ENCODE measurements around the gene ACTBL2. TPM values are rescaled to one million over a fixed set of nuclear protein-coding genes. Genes with fewer than 3 reads are reported as not detected.

Gene ACTBL2
- total RNA-seq, 2 donors from 2014 or later = not detected

- no peak overlapping the region for H3K27ac ChIP-seq
- H3K27me3 ChIP-seq (replicated peaks; ENCODE audit: insufficient read depth) = no peaks in the 10 kb centered on the region
- intact Hi-C loops (cut with DNase I) = no loop called here
- no peak overlapping the region for H3K4me3 ChIP-seq
- DNase-seq (ENCODE audit: low spot score) = no peak
- H3K36me3 ChIP-seq = no peaks in the 10 kb centered on the region
- no peaks in the 10 kb centered on the region for H3K9me3 ChIP-seq
- TF ChIP-seq CTCF (IDR thresholded peaks at IDR 0.05) = no peak
- TF ChIP-seq POLR2AphosphoS5 (IDR thresholded peaks at IDR 0.05) = no peak
- TF ChIP-seq POLR2A (IDR thresholded peaks at IDR 0.05) = no peak
- H3K4me1 ChIP-seq (replicated peaks) = no peaks in the 10 kb centered on the region
- WGBS = 36% methylated on average over 1 of the region's 1 CpG
These were observed 34.6 kb upstream of the ACTBL2 start for GRCh38 chr5:57517250-57517649.

- H3K27me3 ChIP-seq (replicated peaks; ENCODE audit: insufficient read depth) = no peaks in the 10 kb centered on the region
- H3K4me1 ChIP-seq (replicated peaks) = no peaks in the 10 kb centered on the region
- no peaks in the 10 kb centered on the region for H3K36me3 ChIP-seq
- no peak overlapping the region for H3K4me3 ChIP-seq
- no peaks in the 10 kb centered on the region for H3K9me3 ChIP-seq
- no peak for DNase-seq (ENCODE audit: low spot score)
- intact Hi-C loops (cut with DNase I) = no loop called here
- H3K27ac ChIP-seq = no peak overlapping the region
- 99% methylated on average over 2 of the region's 2 CpGs for WGBS
- no peak for TF ChIP-seq CTCF (IDR thresholded peaks at IDR 0.05)
- no peak for TF ChIP-seq POLR2AphosphoS5 (IDR thresholded peaks at IDR 0.05)
- TF ChIP-seq POLR2A (IDR thresholded peaks at IDR 0.05) = no peak
These were observed 31.2 kb upstream of the ACTBL2 start for GRCh38 chr5:57513785-57514184.

GRCh38 chr5:57511321-57511720, 28.7 kb upstream of the ACTBL2 start:
- Histone ChIP-seq H3K9me3 (no peaks in the 10 kb centered on the region), H3K27me3 (replicated peaks; ENCODE audit: insufficient read depth) (no peaks in the 10 kb centered on the region), H3K4me1 (replicated peaks) (no peaks in the 10 kb centered on the region), H3K36me3 (no peaks in the 10 kb centered on the region), H3K4me3 (no peak overlapping the region), H3K27ac (no peak overlapping the region)
- DNase-seq (ENCODE audit: low spot score) = no peak
- TF ChIP-seq POLR2AphosphoS5 (IDR thresholded peaks at IDR 0.05) = no peak
- no peak for TF ChIP-seq POLR2A (IDR thresholded peaks at IDR 0.05)
- no peak for TF ChIP-seq CTCF (IDR thresholded peaks at IDR 0.05)
- intact Hi-C loops (cut with DNase I) = no loop called here
- 90% methylated on average over 1 of the region's 1 CpG for WGBS

- no peak for TF ChIP-seq CTCF (IDR thresholded peaks at IDR 0.05)
- no peak for TF ChIP-seq POLR2AphosphoS5 (IDR thresholded peaks at IDR 0.05)
- TF ChIP-seq POLR2A (IDR thresholded peaks at IDR 0.05) = no peak
- Histone ChIP-seq H3K27me3 (replicated peaks; ENCODE audit: insufficient read depth) (no peaks in the 10 kb centered on the region), H3K27ac (no peak overlapping the region), H3K9me3 (no peaks in the 10 kb centered on the region), H3K4me3 (no peak overlapping the region), H3K36me3 (no peaks in the 10 kb centered on the region), H3K4me1 (replicated peaks) (no peaks in the 10 kb centered on the region)
- intact Hi-C loops (cut with DNase I) = no loop called here
- 76% methylated on average over 3 of the region's 3 CpGs for WGBS
- DNase-seq (ENCODE audit: low spot score) = no peak
These were observed 27.1 kb upstream of the ACTBL2 start for GRCh38 chr5:57509501-57510260.

GRCh38 chr5:57508211-57508610, 25.6 kb upstream of the ACTBL2 start:
- Histone ChIP-seq H3K36me3 (no peaks in the 10 kb centered on the region), H3K27ac (no peak overlapping the region), H3K27me3 (replicated peaks; ENCODE audit: insufficient read depth) (no peaks in the 10 kb centered on the region), H3K4me1 (replicated peaks) (no peaks in the 10 kb centered on the region), H3K4me3 (no peak overlapping the region), H3K9me3 (no peaks in the 10 kb centered on the region)
- TF ChIP-seq POLR2A (IDR thresholded peaks at IDR 0.05) = no peak
- TF ChIP-seq CTCF (IDR thresholded peaks at IDR 0.05) = no peak
- TF ChIP-seq POLR2AphosphoS5 (IDR thresholded peaks at IDR 0.05) = no peak
- intact Hi-C loops (cut with DNase I) = no loop called here
- DNase-seq (ENCODE audit: low spot score) = no peak
- 94% methylated on average over 2 of the region's 2 CpGs for WGBS

Data from prostate gland (tissue), 2 donors.